Duodenal mucosa (tissue), 2 donors: ENCODE measurements around the gene ERAS.

ENCODE experiments used
- H3K27ac ChIP-seq: one replicate; pipeline ENCODE4 v1.7.0; 2013; ENCODE audit warnings: low read depth, low read length
- H3K27me3 ChIP-seq, 2 donors: one replicate each; pipeline ENCODE4 v1.7.0; 2013; ENCODE audit warnings: low read length in 2 of 2, control low read depth in 1 of 2; ENCODE audit not compliant: insufficient read depth in 2 of 2, control insufficient read depth in 1 of 2
- H3K36me3 ChIP-seq, 2 donors: one replicate each; pipeline ENCODE4 v1.7.0; 2013; ENCODE audit warnings: low read length in 2 of 2, control low read depth in 1 of 2; ENCODE audit not compliant: insufficient read depth in 2 of 2, control insufficient read depth in 1 of 2
- H3K4me1 ChIP-seq, 2 donors: one replicate each; pipeline ENCODE4 v1.7.0; 2013; ENCODE audit warnings: low read length in 2 of 2, control low read depth in 1 of 2; ENCODE audit not compliant: insufficient read depth in 2 of 2, control insufficient read depth in 1 of 2
- H3K4me3 ChIP-seq, 2 donors: one replicate each; pipeline ENCODE4 v1.7.0; 2013; ENCODE audit warnings: low read length in 2 of 2, low read depth in 1 of 2
- H3K9ac ChIP-seq, 2 donors: one replicate each; pipeline ENCODE4 v1.7.0; 2013; ENCODE audit warnings: low read length in 2 of 2, low read depth in 1 of 2
- H3K9me3 ChIP-seq, 2 donors: one replicate each; pipeline ENCODE4 v1.7.0; 2013; ENCODE audit warnings: low read length in 2 of 2, control low read depth in 1 of 2; ENCODE audit not compliant: control insufficient read depth in 1 of 2

Gene ERAS

DNA sequence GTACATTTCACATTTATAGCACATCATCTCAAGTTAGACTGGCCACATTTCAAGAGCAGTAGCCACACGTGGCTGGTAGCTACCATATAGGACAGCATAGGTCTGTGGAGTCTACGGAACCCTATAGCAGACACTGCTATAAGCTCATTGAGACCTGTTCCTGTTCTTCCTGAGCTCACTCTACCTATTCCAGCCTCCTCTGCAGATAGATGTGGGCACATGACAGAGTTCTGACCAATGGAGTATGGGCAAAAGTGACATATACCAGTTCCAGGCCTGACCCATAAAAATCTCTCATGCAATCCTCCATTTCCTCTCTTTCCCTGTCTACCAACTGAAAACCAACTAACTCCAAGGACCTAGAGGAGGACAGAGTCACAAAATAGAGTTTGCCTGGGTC lies 28.0 kb upstream of the ERAS start:
- H3K4me3 ChIP-seq: no peak overlapping the region
- H3K4me1 ChIP-seq: peaks cover 6 to 14% of the 10 kb centered on the region in 2 donors
- H3K9me3 ChIP-seq: no peaks in the 10 kb centered on the region
- no peaks in the 10 kb centered on the region for H3K27me3 ChIP-seq
- no peaks in the 10 kb centered on the region for H3K36me3 ChIP-seq
- H3K27ac ChIP-seq: no peak overlapping the region
- H3K9ac ChIP-seq: no peak overlapping the region

GRCh38 chrX:48800574-48801279 lies 25.6 kb upstream of the ERAS start:
- H3K9ac ChIP-seq: peak overlapping the region; percentile 64 to 68
- no peaks in the 10 kb centered on the region for H3K9me3 ChIP-seq
- no peaks in the 10 kb centered on the region for H3K27me3 ChIP-seq
- H3K4me1 ChIP-seq: peaks cover 6 to 14% of the 10 kb centered on the region in 2 donors
- peaks cover 0 to 10% of the 10 kb centered on the region in 2 donors for H3K36me3 ChIP-seq
- H3K4me3 ChIP-seq: peak overlapping the region; percentile 78
- H3K27ac ChIP-seq: peak overlapping the region; percentile 88

- no peaks in the 10 kb centered on the region for H3K9me3 ChIP-seq
- peak within 1 kb of the TSS; percentile 88 for H3K27ac ChIP-seq
- peak within 1 kb of the TSS; percentile 78 for H3K4me3 ChIP-seq
- peak within 1 kb of the TSS; percentile 70 to 72 for H3K9ac ChIP-seq
- H3K27me3 ChIP-seq: no peaks in the 10 kb centered on the region
- H3K4me1 ChIP-seq: peaks cover 6 to 14% of the 10 kb centered on the region in 2 donors
- peaks cover 0 to 11% of the 10 kb centered on the region in 2 donors for H3K36me3 ChIP-seq
These were observed 24.8 kb upstream of the ERAS start, which contains the start of gene HDAC6 for GRCh38 chrX:48801280-48802088. Gene HDAC6, plus strand, starts transcription at chrX:48802067. Its CDS starts 626 bp downstream, at chrX:48802693.

DNA sequence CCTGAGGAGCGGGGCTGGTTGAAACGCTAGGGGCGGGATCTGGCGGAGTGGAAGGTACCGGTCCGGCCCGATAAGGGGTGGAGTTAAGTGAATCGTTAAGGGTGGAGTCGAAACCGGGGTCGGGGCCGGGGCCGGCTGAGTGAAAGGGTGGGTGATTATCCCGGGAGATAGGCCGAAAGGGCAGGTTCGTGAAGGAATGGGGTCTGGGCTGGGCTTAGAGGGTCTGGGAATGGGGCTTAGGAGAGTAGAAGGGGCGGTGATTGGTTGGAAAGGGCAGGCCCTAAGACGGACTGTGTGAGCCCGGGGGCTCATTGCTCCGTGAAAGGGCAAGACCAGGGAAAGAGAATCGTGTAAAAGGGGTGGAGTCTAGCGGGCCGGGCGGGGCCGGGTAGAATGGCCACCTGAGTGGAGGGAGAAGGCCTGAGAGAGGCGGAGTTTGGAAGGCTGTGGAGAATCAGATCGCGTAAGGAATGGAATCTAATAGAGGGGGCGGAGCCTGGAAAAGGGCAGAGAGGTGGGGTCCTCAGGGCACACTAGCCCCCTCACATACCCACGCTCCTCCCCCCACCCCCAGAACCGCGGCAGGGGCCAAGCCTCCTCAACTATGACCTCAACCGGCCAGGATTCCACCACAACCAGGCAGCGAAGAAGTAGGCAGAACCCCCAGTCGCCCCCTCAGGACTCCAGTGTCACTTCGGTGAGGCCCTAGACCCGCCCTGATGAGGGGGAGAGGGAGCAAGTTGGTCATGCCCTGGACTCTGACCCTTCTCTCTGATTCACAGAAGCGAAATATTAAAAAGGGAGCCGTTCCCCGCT lies 24.0 kb upstream of the ERAS start:
- H3K9me3 ChIP-seq: no peaks in the 10 kb centered on the region
- peaks cover 6 to 14% of the 10 kb centered on the region in 2 donors for H3K4me1 ChIP-seq
- H3K9ac ChIP-seq: peak overlapping the region; percentile 70 to 72
- no peaks in the 10 kb centered on the region for H3K27me3 ChIP-seq
- peak overlapping the region; percentile 71 to 76 for H3K4me3 ChIP-seq
- peaks cover 0 to 11% of the 10 kb centered on the region in 2 donors for H3K36me3 ChIP-seq
- peak overlapping the region; percentile 88 for H3K27ac ChIP-seq

DNA sequence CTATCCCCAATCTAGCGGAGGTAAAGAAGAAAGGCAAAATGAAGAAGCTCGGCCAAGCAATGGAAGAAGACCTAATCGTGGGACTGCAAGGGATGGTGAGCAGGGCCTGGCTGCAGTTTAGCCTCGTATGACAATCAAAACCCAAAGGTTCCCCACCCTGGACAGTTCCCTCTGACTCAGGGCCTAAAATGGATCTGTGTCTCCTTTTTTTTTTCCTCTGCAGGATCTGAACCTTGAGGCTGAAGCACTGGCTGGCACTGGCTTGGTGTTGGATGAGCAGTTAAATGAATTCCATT lies 23.5 kb upstream of the ERAS start:
- Histone ChIP-seq H3K27ac (peak overlapping the region; percentile 88), H3K4me1 (peaks cover 6 to 14% of the 10 kb centered on the region in 2 donors), H3K9me3 (no peaks in the 10 kb centered on the region), H3K4me3 (peak overlapping the region; percentile 71 to 76), H3K36me3 (peaks cover 0 to 11% of the 10 kb centered on the region in 2 donors), H3K27me3 (no peaks in the 10 kb centered on the region), H3K9ac (peak overlapping the region; percentile 70 to 72)

- H3K4me1 ChIP-seq: peaks cover 2 to 6% of the 10 kb centered on the region in 2 donors
- H3K9ac ChIP-seq: no peak overlapping the region
- H3K27me3 ChIP-seq: no peaks in the 10 kb centered on the region
- peaks cover 0 to 11% of the 10 kb centered on the region in 2 donors for H3K36me3 ChIP-seq
- no peak overlapping the region for H3K27ac ChIP-seq
- no peaks in the 10 kb centered on the region for H3K9me3 ChIP-seq
- H3K4me3 ChIP-seq: no peak overlapping the region
These were observed 20.2 kb upstream of the ERAS start for GRCh38 chrX:48806081-48806480.

DNA sequence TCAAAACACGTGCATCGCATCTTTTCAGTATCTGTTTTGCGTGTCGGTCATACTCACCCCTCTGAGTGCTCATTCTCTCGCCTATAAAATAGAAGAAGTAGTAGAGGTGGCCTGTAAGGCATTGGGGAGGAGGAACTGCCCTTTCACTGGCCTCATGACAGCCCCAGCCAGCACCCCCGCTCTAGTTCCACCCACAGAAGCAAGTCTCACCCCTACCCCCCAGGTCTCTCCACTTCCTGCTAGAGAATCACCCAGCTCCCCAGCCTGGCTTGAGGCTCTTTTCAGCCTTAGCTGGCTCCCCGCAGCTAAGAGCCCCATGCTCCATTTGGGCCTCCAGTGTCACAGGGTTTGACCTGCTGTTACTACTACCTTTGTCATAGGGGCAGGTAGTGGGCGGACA lies 12.7 kb upstream of the ERAS start:
- no peaks in the 10 kb centered on the region for H3K4me1 ChIP-seq

DNA sequence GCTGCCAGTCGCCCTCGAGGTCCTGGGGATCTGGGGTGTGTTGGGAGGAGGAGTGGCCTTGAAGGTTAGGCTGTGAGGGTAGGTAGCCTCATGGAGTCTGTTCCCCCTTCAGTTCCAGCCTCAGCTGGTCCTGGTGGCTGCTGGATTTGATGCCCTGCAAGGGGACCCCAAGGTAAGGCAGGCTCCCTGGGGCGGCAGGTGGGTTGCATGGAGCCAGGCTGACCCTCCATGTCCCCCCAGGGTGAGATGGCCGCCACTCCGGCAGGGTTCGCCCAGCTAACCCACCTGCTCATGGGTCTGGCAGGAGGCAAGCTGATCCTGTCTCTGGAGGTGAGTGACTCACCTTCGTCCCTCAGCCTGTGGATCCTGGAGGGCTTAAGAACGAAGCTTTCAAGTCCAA lies 11.6 kb upstream of the ERAS start:
- Histone ChIP-seq H3K27ac (no peak overlapping the region), H3K4me3 (no peak overlapping the region), H3K9ac (no peak overlapping the region), H3K36me3 (peaks cover 12 to 40% of the 10 kb centered on the region in 2 donors), H3K4me1 (no peaks in the 10 kb centered on the region), H3K27me3 (no peaks in the 10 kb centered on the region), H3K9me3 (no peaks in the 10 kb centered on the region)

More for the DNA sequence above, 12.7 kb upstream of the ERAS start:
- H3K9me3 ChIP-seq: no peaks in the 10 kb centered on the region
- no peak overlapping the region for H3K4me3 ChIP-seq
- no peak overlapping the region for H3K27ac ChIP-seq
- peaks cover 12 to 35% of the 10 kb centered on the region in 2 donors for H3K36me3 ChIP-seq
- H3K9ac ChIP-seq: no peak overlapping the region
- no peaks in the 10 kb centered on the region for H3K27me3 ChIP-seq

GRCh38 chrX:48815266-48815665 lies 11.0 kb upstream of the ERAS start:
- no peak overlapping the region for H3K9ac ChIP-seq
- H3K4me1 ChIP-seq: no peaks in the 10 kb centered on the region
- no peak overlapping the region for H3K27ac ChIP-seq
- H3K27me3 ChIP-seq: no peaks in the 10 kb centered on the region
- no peak overlapping the region for H3K4me3 ChIP-seq
- peaks cover 16 to 43% of the 10 kb centered on the region in 2 donors for H3K36me3 ChIP-seq
- H3K9me3 ChIP-seq: no peaks in the 10 kb centered on the region
